PC-3 (cell line): Measurements from ENCODE around the gene SRSF7. TPM values are rescaled to one million over a fixed set of nuclear protein-coding genes. Genes with fewer than 3 reads are reported as not detected.

Experiments
- ATAC-seq: fragments of 200-7000 bp; cut with Tn5 transposase; 2 replicates; pipeline ENCODE4 v1.9.1; 2020; ENCODE audit warnings: mild to moderate bottlenecking, moderate library complexity
- BruUV-seq: library from RNA; stranded (reverse); fragments of 400-500 nt; replicated peaks from 2 replicates; lab custom pipeline; 2021; lab: Mats Ljungman, UMichigan
- CTCF ChIA-PET: fragments of 300-600 bp; sonication (Branson Sonifier 250); formaldehyde crosslinking; loops from one replicate; lab custom pipeline; 2022; ENCODE audit warnings: antibody characterized with exemption; lab: Charles Lee
- POLR2A ChIA-PET: fragments of 300-600 bp; sonication (Branson Sonifier 250); formaldehyde crosslinking; loops from one replicate; lab custom pipeline; 2022; ENCODE audit warnings: antibody characterized with exemption; ENCODE audit not compliant: unreplicated experiment; lab: Charles Lee
- DNase-seq: peaks from one replicate; pipeline ENCODE4 v3.0.0-alpha.2; 2015
- H2AFZ ChIP-seq: fragments of 300-600 bp; sonication (generic); 2 replicates; pipeline ENCODE4 v1.6.0; 2016; ENCODE audit warnings: antibody characterized with exemption, low read length
- H3F3A ChIP-seq: fragments of 300-600 bp; sonication (generic); one replicate; pipeline ENCODE4 v1.6.0; 2017; ENCODE audit warnings: antibody characterized with exemption, low read length, control low read depth, mild to moderate bottlenecking; ENCODE audit not compliant: unreplicated experiment
- H3K27ac ChIP-seq: fragments of 300-600 bp; sonication (generic); 2 replicates; pipeline ENCODE4 v1.5.1; 2016; ENCODE audit warnings: mild to moderate bottlenecking, low read length
- H3K27me3 ChIP-seq: fragments of 300-600 bp; sonication (generic); 2 replicates; pipeline ENCODE4 v1.6.1; 2016; ENCODE audit warnings: low read length, mixed read lengths
- H3K36me3 ChIP-seq: fragments of 300-600 bp; sonication (generic); 2 replicates; pipeline ENCODE4 v1.6.1; 2016; ENCODE audit warnings: low read depth, mixed run types, low read length, mixed read lengths
- H3K4me1 ChIP-seq: fragments of 300-600 bp; sonication (generic); 2 replicates; pipeline ENCODE4 v1.5.1; 2016; ENCODE audit warnings: low read length; ENCODE audit not compliant: insufficient read depth
- H3K4me2 ChIP-seq: fragments of 300-600 bp; sonication (generic); 2 replicates; pipeline ENCODE4 v1.6.0; 2016; ENCODE audit warnings: low read length
- H3K4me3 ChIP-seq: fragments of 300-600 bp; sonication (generic); 2 replicates; pipeline ENCODE4 v1.5.1; 2016; ENCODE audit warnings: mild to moderate bottlenecking, low read length, mixed read lengths
- H3K79me2 ChIP-seq: fragments of 300-600 bp; sonication (generic); 2 replicates; pipeline ENCODE4 v1.6.1; 2017; ENCODE audit warnings: low read length, mixed read lengths
- H3K9ac ChIP-seq: fragments of 300-600 bp; sonication (generic); 2 replicates; pipeline ENCODE4 v1.6.0; 2016; ENCODE audit warnings: mild to moderate bottlenecking, low read length
- H3K9me2 ChIP-seq: fragments of 300-600 bp; sonication (generic); replicated peaks from 2 replicates; pipeline ENCODE4 v1.6.1; 2016; ENCODE audit warnings: mixed run types, low read length, mixed read lengths
- H3K9me3 ChIP-seq: fragments of 300-600 bp; sonication (generic); 2 replicates; pipeline ENCODE4 v1.6.1; 2016; ENCODE audit warnings: low read length, mixed read lengths
- H4K20me1 ChIP-seq: fragments of 300-600 bp; sonication (generic); 2 replicates; pipeline ENCODE4 v1.6.1; 2016; ENCODE audit warnings: low read length, mixed read lengths
- CTCF ChIP-seq: fragments of 300-600 bp; sonication (generic); conservative IDR thresholded peaks from 2 replicates; pipeline ENCODE4 v1.5.1; 2017; ENCODE audit warnings: antibody characterized with exemption, low read depth, mild to moderate bottlenecking, low read length
- EZH2 ChIP-seq: fragments of 300-600 bp; sonication (generic); IDR thresholded peaks from one replicate; pipeline ENCODE4 v1.6.1; 2017; ENCODE audit warnings: antibody characterized with exemption, mild to moderate bottlenecking, low read length; ENCODE audit not compliant: unreplicated experiment
- EZH2phosphoT487 ChIP-seq: fragments of 300-600 bp; sonication (generic); IDR thresholded peaks from 2 replicates; pipeline ENCODE4 v1.6.1; 2018; ENCODE audit warnings: mild to moderate bottlenecking, antibody characterized with exemption, low read length, borderline replicate concordance
- intact Hi-C: fragments of 100-400 bp; cut with micrococcal nuclease; formaldehyde crosslinking; loops from 2 replicates; pipeline ENCODE4 v1.9.0; 2023
- total RNA-seq: library from RNA; depleted of rRNA; stranded (reverse); fragments of >200 nt; gene quantifications from 2 replicates; pipeline ENCODE4 v1.2.3, GENCODE V29; 2014

SRSF7 gene
- total RNA-seq, 1 experiment from 2014 or later: 160 TPM

DNA sequence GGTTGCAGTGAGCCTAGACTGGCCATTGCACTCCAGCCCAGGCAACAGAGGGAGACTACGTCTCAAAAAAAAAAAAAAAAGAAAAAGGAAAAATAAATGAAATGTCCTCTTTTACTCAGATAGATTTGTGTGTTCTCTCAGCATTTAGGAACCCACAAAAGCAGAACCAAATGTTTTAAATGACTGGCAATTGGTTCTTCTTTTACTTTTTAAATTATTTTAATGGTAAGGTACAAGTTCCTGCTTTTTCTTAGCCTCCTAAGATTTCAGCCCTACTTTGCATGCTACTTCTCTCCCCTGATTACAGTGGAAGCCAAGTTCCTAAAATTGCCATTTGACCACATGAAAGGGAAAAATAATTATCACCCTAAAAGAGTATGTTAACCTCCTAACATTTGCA lies 23.5 kb downstream of the SRSF7 start:
- intact Hi-C loops: loop anchor here (2.0 to 10.0 kb wide), 2 partner anchors 63 to 191 kb away; partner anchors contain the start of gene GALM
- ChIA-PET POLR2A (no interaction called here), CTCF (no interaction called here)
- H3K27me3 ChIP-seq: no peaks in the 10 kb centered on the region
- ATAC-seq (no peak), DNase-seq (no peak)
- no peak overlapping the region for H3K4me2 ChIP-seq
- H4K20me1 ChIP-seq: no peaks in the 10 kb centered on the region
- no peaks in the 10 kb centered on the region for H3K9me3 ChIP-seq
- H3K9me2 ChIP-seq: no peaks in the 10 kb centered on the region
- no peaks in the 10 kb centered on the region for H3K79me2 ChIP-seq
- no peak overlapping the region for H2AFZ ChIP-seq
- no TSS peak for BruUV-seq
- no peaks in the 10 kb centered on the region for H3K4me1 ChIP-seq
- TF ChIP-seq CTCF (no peak), EZH2 (no peak), EZH2phosphoT487 (no peak)
- H3K4me3 ChIP-seq: no peak overlapping the region
- no peaks in the 10 kb centered on the region for H3K36me3 ChIP-seq
- no peak overlapping the region for H3K9ac ChIP-seq
- H3F3A ChIP-seq: no peaks in the 10 kb centered on the region
- H3K27ac ChIP-seq: no peak overlapping the region

DNA sequence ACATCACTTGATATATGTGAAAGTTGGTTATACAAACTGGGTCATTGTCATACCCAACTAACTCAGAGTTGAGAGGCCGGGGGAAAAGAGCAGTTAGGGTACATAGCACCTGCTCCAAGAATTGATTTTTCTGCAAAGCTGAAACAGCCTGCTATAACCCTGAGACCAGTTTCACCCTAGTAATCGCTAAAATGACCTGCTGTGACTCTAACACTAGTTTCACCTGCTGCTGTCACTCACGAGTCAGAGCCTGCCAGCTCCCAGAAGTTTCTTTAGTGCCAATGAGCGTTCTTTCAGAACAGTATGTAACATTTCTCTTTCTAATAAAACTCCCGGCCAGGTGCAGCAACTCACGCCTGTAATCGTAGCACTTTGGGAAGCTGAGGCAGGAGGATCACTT lies 28.0 kb downstream of the SRSF7 start:
- CTCF ChIA-PET: interaction anchor here (2.2 kb wide), 1 partner anchor 141 kb away, joined by 15 read pairs; no protein-coding TSS in a partner anchor
- no peak overlapping the region for H3K9ac ChIP-seq
- H4K20me1 ChIP-seq: no peaks in the 10 kb centered on the region
- H3K36me3 ChIP-seq: no peaks in the 10 kb centered on the region
- H3K4me3 ChIP-seq: no peak overlapping the region
- ATAC-seq (no peak), DNase-seq (no peak)
- H3K27ac ChIP-seq: no peak overlapping the region
- no TSS peak for BruUV-seq
- POLR2A ChIA-PET: no interaction called here
- H3K4me2 ChIP-seq: no peak overlapping the region
- peaks cover 27% of the 10 kb centered on the region for H3K4me1 ChIP-seq
- H2AFZ ChIP-seq: no peak overlapping the region
- intact Hi-C loops: loop anchor here (5.0 to 10.0 kb wide), 2 partner anchors 58 to 406 kb away; partner anchors contain the start of gene GALM
- TF ChIP-seq EZH2phosphoT487 (no peak), CTCF (no peak), EZH2 (no peak)
- H3K9me3 ChIP-seq: no peaks in the 10 kb centered on the region
- no peaks in the 10 kb centered on the region for H3K9me2 ChIP-seq
- H3K27me3 ChIP-seq: no peaks in the 10 kb centered on the region
- H3F3A ChIP-seq: no peaks in the 10 kb centered on the region
- H3K79me2 ChIP-seq: no peaks in the 10 kb centered on the region

DNA sequence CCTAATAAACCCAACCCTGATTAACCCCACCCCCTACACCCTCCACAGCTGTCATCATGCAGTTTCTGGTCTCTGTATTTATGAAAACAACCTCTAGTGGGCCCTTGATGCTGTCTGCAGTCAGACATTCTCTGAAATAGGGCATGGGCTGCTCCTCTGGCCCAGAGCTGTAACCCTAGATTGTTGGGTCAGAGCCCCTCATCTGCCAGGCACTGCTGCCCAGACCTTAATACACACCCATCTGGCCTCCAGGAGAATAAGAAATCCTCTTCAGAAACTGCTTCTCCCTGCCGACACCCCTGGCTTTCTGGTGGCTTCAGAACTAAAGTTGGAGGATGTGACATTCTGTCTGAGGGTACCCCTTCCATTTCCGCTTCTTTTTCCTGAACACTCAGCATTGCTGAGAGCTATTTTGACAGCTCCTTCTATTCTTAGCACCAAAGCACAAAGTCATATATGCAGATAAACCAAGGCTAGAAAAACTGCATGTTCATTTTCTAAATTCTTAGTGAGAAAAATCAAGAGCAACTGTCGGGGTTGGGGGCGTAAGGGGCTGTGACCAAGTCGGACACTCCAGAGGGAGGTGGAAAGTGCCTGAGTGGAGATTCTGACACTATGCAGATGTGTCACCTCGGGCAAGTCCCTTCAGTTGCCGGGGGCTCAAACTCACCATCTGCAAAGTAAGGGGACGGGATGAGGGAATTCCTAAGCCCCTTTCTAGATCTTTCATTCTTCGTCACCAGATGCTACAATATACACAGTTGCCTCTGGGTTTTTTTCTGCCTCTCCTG lies 28.7 kb downstream of the SRSF7 start:
- no TSS peak for BruUV-seq
- TF ChIP-seq EZH2 (no peak), CTCF (no peak), EZH2phosphoT487 (no peak)
- Histone ChIP-seq H3K9me2 (no peaks in the 10 kb centered on the region), H3K27ac (no peak overlapping the region), H3K79me2 (no peaks in the 10 kb centered on the region), H3K27me3 (no peaks in the 10 kb centered on the region), H3K36me3 (no peaks in the 10 kb centered on the region), H3F3A (no peaks in the 10 kb centered on the region), H4K20me1 (no peaks in the 10 kb centered on the region), H3K9ac (no peak overlapping the region), H3K9me3 (no peaks in the 10 kb centered on the region), H2AFZ (no peak overlapping the region), H3K4me3 (no peak overlapping the region), H3K4me1 (peaks cover 27% of the 10 kb centered on the region), H3K4me2 (no peak overlapping the region)
- ChIA-PET POLR2A (no interaction called here), CTCF (no interaction called here)
- ATAC-seq (no peak), DNase-seq (no peak)
- intact Hi-C loops: loop anchor here (5.0 to 10.0 kb wide), 2 partner anchors 58 to 405 kb away; partner anchors contain the start of gene GALM
